ENCODE measurements around the gene PTPN14.

Gene PTPN14

DNA sequence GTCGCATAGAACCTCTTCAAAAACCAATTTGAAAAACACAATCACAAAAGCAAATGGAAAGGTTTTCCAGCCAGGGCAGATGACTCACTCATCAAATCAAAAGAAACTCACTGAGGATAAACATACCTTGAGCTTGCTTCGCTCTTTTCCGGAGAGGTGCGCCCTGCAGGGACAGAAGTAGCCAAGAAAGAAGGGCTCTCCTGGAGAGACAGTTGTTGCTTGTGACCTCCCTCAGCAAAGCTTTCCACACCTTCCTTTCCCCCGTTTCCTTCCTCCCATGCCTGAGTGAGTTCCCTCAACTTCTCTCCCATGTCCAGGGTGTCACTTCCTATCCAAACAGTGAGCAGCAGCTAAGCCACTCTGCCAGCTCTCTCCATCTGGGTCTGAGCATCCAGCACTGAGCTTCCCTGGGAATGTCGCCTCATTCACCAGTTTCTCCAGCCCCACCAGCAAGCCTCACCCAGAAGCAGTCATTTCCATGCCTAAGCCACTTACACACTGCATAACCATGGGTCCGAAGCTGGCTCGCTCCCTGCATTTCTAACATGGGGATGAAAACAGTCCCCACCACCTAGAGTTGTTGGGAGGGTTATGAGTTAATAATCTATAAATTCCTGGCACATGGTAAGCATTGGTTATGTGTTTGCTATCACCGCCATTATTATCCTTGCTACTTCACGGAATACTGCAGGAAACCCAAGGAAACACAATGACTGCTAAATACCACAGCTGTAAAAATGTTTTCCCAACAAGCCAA is 75.0 kb downstream of the PTPN14 start:
- Mint-ChIP-seq H3K27me3 (peaks cover 22% of the 10 kb centered on the region), H3K9me3 (no peaks in the 10 kb centered on the region), H3K4me1 (no peaks in the 10 kb centered on the region), H3K27ac (no peak overlapping the region), H3K36me3 (no peaks in the 10 kb centered on the region), H3K4me3 (no peak overlapping the region)
- no peak for DNase-seq
- CTCF ChIA-PET = interaction anchor here (1.0 to 1.7 kb wide), 2 partner anchors 21 to 145 kb away, joined by 4 read pairs; no protein-coding TSS in a partner anchor

DNA sequence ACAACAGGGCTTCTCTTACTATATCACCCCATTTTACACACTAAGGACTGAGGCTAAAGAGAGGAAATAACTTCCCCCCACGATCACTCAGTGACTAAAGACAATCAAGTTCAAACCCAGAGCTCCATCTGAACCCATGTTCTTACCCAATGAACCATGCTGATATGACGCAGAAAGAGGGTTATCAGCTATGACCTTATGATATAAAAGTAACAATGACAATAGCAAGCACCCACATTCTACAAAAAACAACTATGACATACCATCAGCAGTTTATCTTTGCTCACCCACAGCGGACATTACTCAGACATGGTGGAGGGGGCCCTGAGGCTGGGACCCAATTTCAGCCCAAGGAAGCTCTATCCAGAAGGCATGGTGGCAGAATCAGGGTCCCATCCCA is 75.7 kb downstream of the PTPN14 start:
- no peak overlapping the region for H3K4me3 Mint-ChIP-seq
- no peaks in the 10 kb centered on the region for H3K4me1 Mint-ChIP-seq
- H3K9me3 Mint-ChIP-seq = no peaks in the 10 kb centered on the region
- no peaks in the 10 kb centered on the region for H3K36me3 Mint-ChIP-seq
- H3K27ac Mint-ChIP-seq = no peak overlapping the region
- DNase-seq = no peak
- H3K27me3 Mint-ChIP-seq = peaks cover 22% of the 10 kb centered on the region
- CTCF ChIA-PET = interaction anchor here (1.0 to 1.1 kb wide), 2 partner anchors 10 to 144 kb away, joined by 3 to 4 read pairs; no protein-coding TSS in a partner anchor

DNA sequence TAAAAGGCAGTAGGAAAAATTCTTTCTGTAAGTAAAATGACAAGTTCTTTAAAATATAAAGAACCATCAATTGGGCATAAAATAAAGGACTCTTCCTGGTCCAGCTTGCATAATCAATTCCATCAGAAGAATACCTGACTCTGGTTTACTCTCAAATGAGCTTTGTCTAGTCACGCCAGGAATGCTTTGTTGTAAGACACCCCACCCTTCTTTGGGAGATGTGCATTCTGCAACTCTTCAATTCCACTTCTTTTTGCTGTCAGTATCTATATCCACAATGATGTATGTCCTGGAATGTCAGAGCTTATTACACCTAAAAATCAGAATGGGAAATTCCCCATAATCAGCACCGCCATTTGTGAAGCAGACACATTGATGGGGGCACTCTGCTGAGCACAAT is 76.1 kb downstream of the PTPN14 start:
- H3K27ac Mint-ChIP-seq = no peak overlapping the region
- no peak overlapping the region for H3K4me3 Mint-ChIP-seq
- H3K9me3 Mint-ChIP-seq = no peaks in the 10 kb centered on the region
- no peaks in the 10 kb centered on the region for H3K4me1 Mint-ChIP-seq
- H3K36me3 Mint-ChIP-seq = no peaks in the 10 kb centered on the region
- no peak for DNase-seq
- CTCF ChIA-PET = interaction anchor here (1.0 to 1.1 kb wide), 2 partner anchors 10 to 143 kb away, joined by 3 to 4 read pairs; no protein-coding TSS in a partner anchor
- peaks cover 22% of the 10 kb centered on the region for H3K27me3 Mint-ChIP-seq

DNA sequence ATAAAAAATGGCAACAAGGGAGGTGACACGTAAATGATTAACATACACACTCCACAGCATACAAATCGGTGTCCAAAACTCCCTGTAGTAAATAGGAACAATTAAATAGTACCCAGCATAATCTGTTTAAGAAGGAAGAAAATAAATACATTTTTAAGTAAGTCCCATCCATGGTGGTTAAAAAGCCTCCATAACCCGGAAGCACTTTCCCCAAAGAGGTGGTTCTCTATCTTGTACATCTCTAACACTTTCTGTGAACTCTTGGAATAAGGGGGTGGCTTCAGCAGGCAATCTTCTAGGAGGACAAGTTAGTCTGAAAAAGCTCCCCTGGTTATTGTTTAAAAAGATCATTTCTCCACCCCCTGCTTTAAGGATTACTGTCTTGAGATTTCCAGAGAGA is 76.9 kb downstream of the PTPN14 start:
- Mint-ChIP-seq H3K27ac (no peak overlapping the region), H3K36me3 (no peaks in the 10 kb centered on the region), H3K9me3 (no peaks in the 10 kb centered on the region), H3K27me3 (peaks cover 22% of the 10 kb centered on the region), H3K4me1 (no peaks in the 10 kb centered on the region), H3K4me3 (no peak overlapping the region)
- no peak for DNase-seq
- CTCF ChIA-PET = interaction anchor here (1.1 kb wide), 1 partner anchor 11 kb away, joined by 3 read pairs; no protein-coding TSS in a partner anchor

DNA sequence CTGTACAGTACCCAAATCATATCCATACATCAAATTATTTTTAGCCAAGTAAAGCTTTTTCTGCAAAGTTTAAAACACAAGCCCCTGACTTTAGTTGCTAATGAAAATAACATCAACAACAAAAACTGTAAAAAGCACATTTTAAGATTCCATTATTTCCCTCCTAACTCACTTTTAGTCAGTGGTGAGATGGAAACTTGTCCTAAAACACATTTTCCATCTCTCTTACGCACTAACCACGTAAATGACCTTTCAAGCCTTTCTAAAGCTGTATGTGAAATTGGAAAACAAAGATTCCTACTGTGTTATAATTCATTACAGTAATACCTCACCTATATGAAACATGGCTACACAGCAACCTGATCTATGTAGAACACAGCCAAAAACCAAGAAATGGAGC is 77.5 kb downstream of the PTPN14 start:
- Mint-ChIP-seq H3K9me3 (no peaks in the 10 kb centered on the region), H3K27me3 (peaks cover 22% of the 10 kb centered on the region), H3K27ac (no peak overlapping the region), H3K36me3 (no peaks in the 10 kb centered on the region), H3K4me3 (no peak overlapping the region), H3K4me1 (no peaks in the 10 kb centered on the region)
- DNase-seq = no peak
- CTCF ChIA-PET = no interaction called here

DNA sequence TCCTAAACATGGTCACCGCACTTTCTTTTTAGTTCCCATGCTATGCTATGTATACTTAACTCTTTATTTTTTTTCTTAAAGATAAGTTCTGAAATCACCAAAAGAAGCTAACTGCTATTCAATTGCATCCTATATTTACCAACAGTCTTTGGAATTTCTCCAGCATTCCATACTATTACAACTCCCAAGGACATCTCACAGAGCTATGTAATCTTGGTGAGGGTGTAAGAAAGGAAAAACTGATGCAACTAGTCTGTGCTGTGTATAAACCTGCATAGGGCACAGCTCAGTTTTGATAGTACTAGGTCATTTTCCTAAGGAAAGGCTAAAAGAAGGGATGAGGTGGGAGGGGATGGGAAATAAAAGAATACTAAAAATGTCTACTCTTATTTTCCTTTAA is 78.0 kb downstream of the PTPN14 start:
- peaks cover 23% of the 10 kb centered on the region for H3K27me3 Mint-ChIP-seq
- no peak overlapping the region for H3K4me3 Mint-ChIP-seq
- CTCF ChIA-PET = no interaction called here
- no peaks in the 10 kb centered on the region for H3K36me3 Mint-ChIP-seq
- H3K9me3 Mint-ChIP-seq = no peaks in the 10 kb centered on the region
- H3K27ac Mint-ChIP-seq = no peak overlapping the region
- H3K4me1 Mint-ChIP-seq = no peaks in the 10 kb centered on the region
- no peak for DNase-seq

DNA sequence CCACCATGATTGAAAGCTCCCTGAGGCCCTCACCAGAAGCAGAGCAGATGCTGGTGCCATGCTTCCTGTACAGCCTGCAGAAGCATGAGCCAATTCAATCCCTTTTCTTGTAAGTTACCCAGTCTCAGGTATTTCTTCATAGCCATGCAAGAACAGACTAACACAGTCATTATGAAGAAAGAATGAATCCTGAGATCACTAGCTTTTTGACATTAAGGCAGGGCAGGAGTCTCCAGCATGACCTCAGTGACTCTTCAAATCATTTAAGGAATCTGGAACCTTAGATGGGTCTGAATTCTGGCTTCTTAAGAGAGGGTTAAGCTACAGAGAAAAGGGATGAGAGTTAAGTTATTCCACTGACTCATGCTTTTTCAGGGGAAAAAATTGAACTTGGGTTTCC is 79.0 kb downstream of the PTPN14 start:
- CTCF ChIA-PET = no interaction called here
- H3K4me1 Mint-ChIP-seq = no peaks in the 10 kb centered on the region
- H3K36me3 Mint-ChIP-seq = no peaks in the 10 kb centered on the region
- H3K4me3 Mint-ChIP-seq = no peak overlapping the region
- H3K27me3 Mint-ChIP-seq = peaks cover 26% of the 10 kb centered on the region
- no peaks in the 10 kb centered on the region for H3K9me3 Mint-ChIP-seq
- DNase-seq = no peak
- no peak overlapping the region for H3K27ac Mint-ChIP-seq

DNA sequence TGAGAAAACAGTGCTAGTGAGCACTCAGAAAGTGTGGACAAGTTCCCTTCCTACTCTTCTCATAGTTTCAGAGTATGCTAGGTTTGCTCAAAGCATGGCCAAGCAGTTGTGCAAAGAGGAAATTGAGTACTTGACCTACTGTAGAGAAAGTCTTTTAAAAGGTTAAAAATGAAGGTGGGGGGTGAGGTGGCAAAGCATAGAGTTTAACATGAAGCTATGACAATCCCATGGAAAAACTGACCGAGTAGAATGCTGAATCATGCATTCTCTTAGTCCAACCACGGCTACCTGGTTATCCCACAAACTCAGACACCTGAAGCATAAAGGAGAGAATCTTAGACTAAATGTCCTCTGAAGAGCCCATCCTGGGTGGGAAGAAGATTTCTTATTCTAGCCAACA is 79.9 kb downstream of the PTPN14 start:
- Mint-ChIP-seq H3K9me3 (no peaks in the 10 kb centered on the region), H3K27ac (no peak overlapping the region), H3K4me3 (no peak overlapping the region), H3K36me3 (no peaks in the 10 kb centered on the region), H3K27me3 (peaks cover 25% of the 10 kb centered on the region), H3K4me1 (no peaks in the 10 kb centered on the region)
- CTCF ChIA-PET = no interaction called here
- DNase-seq = no peak

DNA sequence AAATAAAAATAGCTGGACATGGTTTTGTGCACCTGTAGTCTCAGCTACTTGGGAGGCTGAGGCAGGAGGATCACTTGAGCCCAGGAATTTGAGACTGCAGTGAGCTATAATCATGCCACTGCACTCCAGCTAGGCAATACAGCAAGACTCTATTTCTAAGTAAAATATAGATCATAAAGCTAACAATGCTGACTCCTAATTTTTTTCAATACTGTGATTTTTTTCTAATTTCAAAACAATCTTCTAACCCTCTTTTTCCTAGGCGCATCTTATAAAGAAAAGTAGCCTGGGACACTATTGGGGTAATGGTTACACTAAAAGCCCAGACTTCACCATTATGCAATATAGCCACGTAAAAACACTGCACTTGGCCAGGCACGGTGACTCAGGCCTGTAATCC is 81.3 kb downstream of the PTPN14 start:
- Mint-ChIP-seq H3K27me3 (peaks cover 17% of the 10 kb centered on the region), H3K9me3 (no peaks in the 10 kb centered on the region), H3K4me1 (no peaks in the 10 kb centered on the region), H3K36me3 (no peaks in the 10 kb centered on the region), H3K4me3 (no peak overlapping the region), H3K27ac (no peak overlapping the region)
- DNase-seq = no peak
- CTCF ChIA-PET = no interaction called here

DNA sequence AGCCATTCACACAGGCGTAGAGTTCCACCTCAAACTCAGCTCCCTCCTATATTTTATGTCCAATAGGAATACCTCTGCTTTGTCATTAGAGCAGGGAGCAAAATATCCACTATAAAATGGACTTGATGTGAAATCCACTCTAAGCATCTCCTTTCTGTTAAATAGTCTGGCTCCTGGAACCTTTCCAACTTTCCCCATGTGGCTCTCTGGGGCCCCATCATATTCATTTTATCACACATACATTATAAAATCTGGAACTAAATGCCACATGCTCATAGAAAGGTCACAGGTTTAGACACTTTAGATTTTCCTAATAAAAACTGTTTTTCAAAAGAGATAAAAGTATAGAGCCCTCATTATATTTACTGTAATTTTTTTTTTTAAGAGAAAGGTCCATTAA is 82.1 kb downstream of the PTPN14 start:
- no peak for DNase-seq
- H3K4me3 Mint-ChIP-seq = no peak overlapping the region
- no peak overlapping the region for H3K27ac Mint-ChIP-seq
- H3K9me3 Mint-ChIP-seq = no peaks in the 10 kb centered on the region
- CTCF ChIA-PET = interaction anchor here (1.1 to 1.4 kb wide), 2 partner anchors 136 to 137 kb away, joined by 3 to 4 read pairs; no protein-coding TSS in a partner anchor
- no peaks in the 10 kb centered on the region for H3K4me1 Mint-ChIP-seq
- peaks cover 21% of the 10 kb centered on the region for H3K27me3 Mint-ChIP-seq
- no peaks in the 10 kb centered on the region for H3K36me3 Mint-ChIP-seq

DNA sequence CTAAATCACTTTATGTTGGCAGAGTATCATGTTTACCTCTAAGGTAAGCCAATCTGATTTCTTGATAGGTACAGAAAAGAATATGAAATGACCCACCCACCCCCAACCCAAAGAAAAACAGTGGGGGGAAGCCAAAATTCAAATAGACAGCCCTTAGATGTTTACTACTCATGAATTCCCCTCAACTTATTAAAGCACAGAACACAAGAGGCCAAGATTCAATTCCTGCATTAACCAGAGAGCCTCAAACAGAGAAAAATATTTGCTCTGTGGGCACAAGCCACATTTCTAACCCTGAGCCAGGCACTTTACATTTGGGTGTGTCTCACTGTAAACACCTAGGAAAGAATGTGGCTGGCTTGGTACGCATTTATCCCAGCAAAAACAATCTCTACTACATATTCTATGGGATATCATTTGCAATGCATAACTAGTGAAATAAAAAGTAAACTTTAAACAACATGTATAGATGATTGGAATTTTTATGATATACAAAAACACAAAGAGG is 84.3 kb downstream of the PTPN14 start:
- Mint-ChIP-seq H3K27me3 (peaks cover 13% of the 10 kb centered on the region), H3K36me3 (no peaks in the 10 kb centered on the region), H3K9me3 (no peaks in the 10 kb centered on the region), H3K4me1 (no peaks in the 10 kb centered on the region), H3K4me3 (no peak overlapping the region), H3K27ac (no peak overlapping the region)
- CTCF ChIA-PET = interaction anchor here (0.8 kb wide), 1 partner anchor 49 kb away, joined by 3 read pairs; no protein-coding TSS in a partner anchor
- no peak for DNase-seq

DNA sequence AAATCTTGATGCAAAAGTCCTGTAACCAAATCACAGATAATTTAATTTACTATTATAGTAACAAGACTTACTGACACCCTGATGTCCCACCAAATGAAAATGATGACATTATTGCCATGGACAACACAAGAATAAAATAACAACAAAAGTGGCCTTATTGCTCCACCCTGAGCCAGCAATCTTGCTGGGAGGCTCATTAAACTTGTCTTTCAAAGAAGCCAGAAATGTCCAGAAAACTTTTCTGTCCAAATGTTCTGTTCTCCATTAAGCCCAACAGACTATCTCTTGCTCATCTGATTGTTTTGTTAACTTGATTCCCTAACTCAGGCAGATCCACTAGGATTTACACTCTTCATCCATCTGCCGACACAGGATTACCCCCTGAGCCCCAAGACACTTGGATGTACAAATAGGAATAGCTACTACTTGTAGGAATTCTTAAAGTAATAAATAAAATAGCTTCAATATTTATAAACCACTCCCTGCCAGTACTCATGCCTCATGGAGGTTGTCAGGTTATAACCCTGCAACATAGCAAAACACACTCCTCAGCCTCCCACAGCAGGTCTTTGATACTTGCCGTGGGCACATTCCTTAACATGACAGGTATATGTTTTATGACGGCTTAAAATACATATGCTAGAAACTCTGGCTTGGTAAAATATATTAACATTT is 84.9 kb downstream of the PTPN14 start:
- CTCF ChIA-PET = interaction anchor here (0.8 kb wide), 1 partner anchor 50 kb away, joined by 3 read pairs; no protein-coding TSS in a partner anchor
- H3K36me3 Mint-ChIP-seq = no peaks in the 10 kb centered on the region
- H3K4me3 Mint-ChIP-seq = no peak overlapping the region
- H3K27ac Mint-ChIP-seq = no peak overlapping the region
- H3K27me3 Mint-ChIP-seq = peaks cover 8% of the 10 kb centered on the region
- no peak for DNase-seq
- H3K4me1 Mint-ChIP-seq = no peaks in the 10 kb centered on the region
- no peaks in the 10 kb centered on the region for H3K9me3 Mint-ChIP-seq

DNA sequence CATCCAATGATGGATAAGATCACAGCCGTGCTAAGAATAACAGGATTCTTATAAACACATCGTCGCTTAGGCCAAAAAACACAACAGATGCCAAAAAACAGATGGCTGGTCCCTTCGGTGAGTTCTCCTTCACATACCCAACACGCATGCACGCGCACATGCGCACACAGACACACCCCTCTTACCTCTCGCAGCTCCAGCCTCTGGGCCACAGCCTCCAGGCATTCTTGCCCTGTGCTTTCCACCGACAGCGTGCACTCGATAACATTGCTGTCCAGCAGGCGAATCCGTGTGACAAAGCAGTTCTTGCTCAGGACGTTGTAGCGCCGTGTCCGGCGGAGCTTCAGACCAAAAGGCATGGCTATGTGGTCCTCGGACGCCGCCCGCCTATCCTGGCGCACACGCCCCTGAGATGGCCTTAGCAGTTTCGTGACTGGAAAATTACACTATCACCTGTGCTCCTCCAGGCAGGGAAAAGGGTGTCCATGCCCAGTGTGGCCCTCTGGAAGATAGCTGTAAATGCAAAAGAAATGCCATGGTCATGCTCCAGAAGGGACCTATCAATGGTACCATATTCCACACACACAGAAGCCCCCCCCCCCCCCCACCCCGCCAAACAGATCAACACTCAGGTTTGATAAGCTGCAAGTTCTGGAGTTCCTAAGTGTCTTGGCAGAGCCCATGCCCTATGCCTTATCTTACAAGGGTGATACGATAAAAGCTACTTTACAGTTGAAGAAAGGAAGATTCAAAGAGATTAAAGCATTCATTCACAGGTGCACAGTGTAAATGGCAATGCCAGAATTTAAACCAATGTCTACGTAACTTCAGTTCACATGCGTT is 86.7 kb downstream of the PTPN14 start:
- H3K9me3 Mint-ChIP-seq = no peaks in the 10 kb centered on the region
- CTCF ChIA-PET = interaction anchor here (0.9 to 1.0 kb wide), 2 partner anchors 9 to 12 kb away, joined by 3 to 4 read pairs; no protein-coding TSS in a partner anchor
- H3K27ac Mint-ChIP-seq = no peak overlapping the region
- no peak for DNase-seq
- H3K4me3 Mint-ChIP-seq = no peak overlapping the region
- H3K4me1 Mint-ChIP-seq = no peaks in the 10 kb centered on the region
- peaks cover 8% of the 10 kb centered on the region for H3K27me3 Mint-ChIP-seq
- H3K36me3 Mint-ChIP-seq = no peaks in the 10 kb centered on the region

DNA sequence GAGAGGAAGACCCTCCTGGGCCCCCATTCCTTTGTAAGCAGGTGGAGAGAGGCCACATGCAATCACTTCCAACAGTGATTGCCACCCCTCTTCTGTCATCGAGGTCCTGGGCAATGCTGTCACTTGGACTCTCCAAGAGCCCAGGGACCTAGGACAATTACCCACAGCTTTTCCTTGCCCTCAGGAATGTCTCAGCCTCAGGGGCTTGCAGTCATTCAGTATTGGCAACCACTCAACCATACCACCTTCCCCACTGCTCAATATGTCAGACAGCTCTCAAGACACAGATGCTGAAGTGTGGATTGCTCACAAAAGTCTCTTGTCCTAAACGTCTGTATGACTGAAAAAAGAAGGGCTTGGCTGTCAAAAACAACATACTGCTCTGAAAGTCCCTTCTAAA is 87.8 kb downstream of the PTPN14 start:
- Mint-ChIP-seq H3K27me3 (peaks cover 8% of the 10 kb centered on the region), H3K4me3 (no peak overlapping the region), H3K4me1 (no peaks in the 10 kb centered on the region), H3K9me3 (no peaks in the 10 kb centered on the region), H3K27ac (no peak overlapping the region), H3K36me3 (no peaks in the 10 kb centered on the region)
- CTCF ChIA-PET = no interaction called here
- DNase-seq = no peak
